Keratinocyte (primary cell): ENCODE measurements around the gene CD99L2. TPM values are rescaled to one million over a fixed set of nuclear protein-coding genes. Genes with fewer than 3 reads are reported as not detected.

ENCODE experiments used
- DNase-seq: peaks from one replicate; pipeline ENCODE4 v3.0.0-alpha.2; 2011; ENCODE audit warnings: low read depth, missing footprints, low spot score
- FAIRE-seq: peaks from 2 replicates; lab custom pipeline; 2011; peaks lifted over from hg19 to GRCh38; lab: Jason Lieb, UNC
- H2AFZ ChIP-seq: 2 replicates; pipeline ENCODE4 v1.6.0; 2012; ENCODE audit warnings: low read length, control low read depth, inconsistent platforms; ENCODE audit not compliant: control insufficient read depth
- H3K27ac ChIP-seq: 2 replicates; pipeline ENCODE4 v1.5.1; 2011; ENCODE audit warnings: low read length; ENCODE audit not compliant: control insufficient read depth, insufficient read depth
- H3K27me3 ChIP-seq: 3 replicates; pipeline ENCODE4 v1.6.0; 2011; ENCODE audit warnings: low read length; ENCODE audit not compliant: control insufficient read depth, insufficient read depth; ENCODE audit errors: extremely low read depth
- H3K36me3 ChIP-seq, 2 experiments: 2 replicates in 1 of 2; 3 replicates in 1 of 2; pipeline ENCODE4 v1.5.1; 2011; ENCODE audit warnings: low read length in 2 of 2, mild to moderate bottlenecking in 1 of 2; ENCODE audit not compliant: control insufficient read depth in 2 of 2, insufficient read depth in 2 of 2; ENCODE audit errors: extremely low read depth in 1 of 2
- H3K4me1 ChIP-seq: 3 replicates; pipeline ENCODE4 v1.5.1; 2011; ENCODE audit warnings: low read length; ENCODE audit not compliant: control insufficient read depth, insufficient read depth; ENCODE audit errors: extremely low read depth
- H3K4me2 ChIP-seq: 3 replicates; pipeline ENCODE4 v1.6.0; 2011; ENCODE audit warnings: low read depth, low read length; ENCODE audit not compliant: control insufficient read depth, insufficient read depth; ENCODE audit errors: extremely low read depth
- H3K4me3 ChIP-seq, 3 experiments: fragments of 200-600 bp in 1 of 3; sonication (generic) in 1 of 3; 2 replicates in 2 of 3; 3 replicates in 1 of 3; pipeline ENCODE4 v1.5.1; 2011 to 2016; ENCODE audit warnings: low read length in 3 of 3, mild to moderate bottlenecking in 3 of 3, control low read depth in 2 of 3, inconsistent platforms in 1 of 3, low read depth in 1 of 3, mixed read lengths in 1 of 3, mixed run types in 1 of 3, moderate library complexity in 1 of 3; ENCODE audit not compliant: control insufficient read depth in 2 of 3, insufficient read depth in 2 of 3; ENCODE audit errors: extremely low read depth in 1 of 3
- H3K79me2 ChIP-seq: 2 replicates; pipeline ENCODE4 v1.6.0; 2012; ENCODE audit warnings: low read length; ENCODE audit not compliant: control insufficient read depth, insufficient read depth
- H3K9ac ChIP-seq: 3 replicates; pipeline ENCODE4 v1.6.0; 2011; ENCODE audit warnings: low read length; ENCODE audit not compliant: control insufficient read depth, insufficient read depth; ENCODE audit errors: extremely low read depth
- H3K9me1 ChIP-seq: 3 replicates; pipeline ENCODE4 v1.6.0; 2011; ENCODE audit warnings: low read length; ENCODE audit not compliant: control insufficient read depth, insufficient read depth; ENCODE audit errors: extremely low read depth
- H3K9me3 ChIP-seq: 2 replicates; pipeline ENCODE4 v1.5.1; 2012; ENCODE audit warnings: low read depth, low read length; ENCODE audit not compliant: control insufficient read depth
- H4K20me1 ChIP-seq: 3 replicates; pipeline ENCODE4 v1.6.0; 2011; ENCODE audit warnings: low read length; ENCODE audit not compliant: control insufficient read depth, insufficient read depth; ENCODE audit errors: extremely low read depth
- CTCF ChIP-seq, 3 experiments: IDR thresholded peaks in 1 of 3; conservative IDR thresholded peaks in 1 of 3; optimal IDR thresholded peaks in 1 of 3; 2 replicates in 2 of 3; 3 replicates in 1 of 3; pipeline versions ENCODE3 to v1.5.1; 2011; ENCODE audit warnings: low read length in 3 of 3, mild to moderate bottlenecking in 3 of 3, moderate library complexity in 2 of 3, control low read depth in 1 of 3, inconsistent platforms in 1 of 3; ENCODE audit not compliant: insufficient read depth in 2 of 3; ENCODE audit errors: extremely low read depth in 1 of 3
- EZH2 ChIP-seq: IDR thresholded peaks from one replicate; pipeline ENCODE4 v1.6.1; 2012; ENCODE audit warnings: inconsistent platforms, mild to moderate bottlenecking, low read length, moderate library complexity
- dilution Hi-C: fragments of 300-500 bp; cut with MboI; formaldehyde crosslinking; loops from one replicate; pipeline ENCODE4 v1.7.0; 2020; ENCODE audit warnings: low sequenced_read_pairs; ENCODE audit not compliant: extremely low pct_ligation_motif_present
- polyA plus RNA-seq, 5 experiments: library from polyadenylated mRNA; depleted of rRNA in 3 of 5; stranded (reverse) in 3 of 5; stranded (forward) in 1 of 5; unstranded in 1 of 5; fragments of >200 nt; gene quantifications; 1 replicate in 1 of 5; 2 replicates in 3 of 5; 3 replicates in 1 of 5; pipeline versions ENCODE4 v1.2.1 to v1.2.3, GENCODE V29; 2011 to 2012; ENCODE audit warnings: missing spikeins in 2 of 5, low read depth in 1 of 5, low replicate concordance in 1 of 5

Gene CD99L2
- polyA plus RNA-seq, 1 donor (not counting 4 experiments of a cell fraction or from before 2014, with no cell fraction given): 14.4 TPM

- Histone ChIP-seq H3K9me1 (no peaks in the 10 kb centered on the region), H3K36me3 (no peaks in the 10 kb centered on the region), H3K27me3 (no peaks in the 10 kb centered on the region), H2AFZ (no peak overlapping the region), H3K9ac (no peak overlapping the region), H3K4me1 (no peaks in the 10 kb centered on the region), H4K20me1 (no peaks in the 10 kb centered on the region), H3K4me2 (no peak overlapping the region), H3K4me3 (no peak overlapping the region), H3K79me2 (peaks cover 2% of the 10 kb centered on the region), H3K27ac (no peak overlapping the region), H3K9me3 (no peaks in the 10 kb centered on the region)
- dilution Hi-C loops: no loop called here
- FAIRE-seq (no peak), DNase-seq (no peak)
- TF ChIP-seq EZH2: no peak
- no peak for TF ChIP-seq CTCF (optimal IDR thresholded peaks at IDR 0.05 in 1 of 3, IDR thresholded peaks at IDR 0.05 in 1 of 3, conservative IDR thresholded peaks at IDR 0.05 in 1 of 3; ENCODE audit: extremely low read depth in 1 of 3, insufficient read depth in 2 of 3, low read length in 3 of 3)
These were observed 63.8 kb downstream of the CD99L2 start for GRCh38 chrX:150834695-150835094.

GRCh38 chrX:150833454-150834056, 64.9 kb downstream of the CD99L2 start:
- no peaks in the 10 kb centered on the region for H3K79me2 ChIP-seq
- H3K9me3 ChIP-seq: no peaks in the 10 kb centered on the region
- no peak overlapping the region for H3K27ac ChIP-seq
- no peak overlapping the region for H3K4me3 ChIP-seq
- TF ChIP-seq EZH2 (no peak), CTCF (optimal IDR thresholded peaks at IDR 0.05 in 1 of 3, IDR thresholded peaks at IDR 0.05 in 1 of 3, conservative IDR thresholded peaks at IDR 0.05 in 1 of 3; ENCODE audit: extremely low read depth in 1 of 3, insufficient read depth in 2 of 3, low read length in 3 of 3) (no peak)
- no peaks in the 10 kb centered on the region for H3K36me3 ChIP-seq
- no peaks in the 10 kb centered on the region for H4K20me1 ChIP-seq
- H3K4me1 ChIP-seq: no peaks in the 10 kb centered on the region
- no peak overlapping the region for H3K9ac ChIP-seq
- H3K4me2 ChIP-seq: no peak overlapping the region
- dilution Hi-C loops: no loop called here
- no peak overlapping the region for H2AFZ ChIP-seq
- DNase-seq: no peak
- no peak for FAIRE-seq
- H3K9me1 ChIP-seq: no peaks in the 10 kb centered on the region
- H3K27me3 ChIP-seq: no peaks in the 10 kb centered on the region
